TTC549 (cell line): ENCODE data around the gene FANCD2OS.
"Not testable (repeated sequence)": the region's sequence is repeated elsewhere in the genome, so short reads cannot be mapped to it uniquely, and the experiment has no call there.

Source experiments
- FAIRE-seq: peaks from 2 replicates; lab custom pipeline; 2012; peaks lifted over from hg19 to GRCh38; lab: Jason Lieb, UNC

The FANCD2OS gene

DNA sequence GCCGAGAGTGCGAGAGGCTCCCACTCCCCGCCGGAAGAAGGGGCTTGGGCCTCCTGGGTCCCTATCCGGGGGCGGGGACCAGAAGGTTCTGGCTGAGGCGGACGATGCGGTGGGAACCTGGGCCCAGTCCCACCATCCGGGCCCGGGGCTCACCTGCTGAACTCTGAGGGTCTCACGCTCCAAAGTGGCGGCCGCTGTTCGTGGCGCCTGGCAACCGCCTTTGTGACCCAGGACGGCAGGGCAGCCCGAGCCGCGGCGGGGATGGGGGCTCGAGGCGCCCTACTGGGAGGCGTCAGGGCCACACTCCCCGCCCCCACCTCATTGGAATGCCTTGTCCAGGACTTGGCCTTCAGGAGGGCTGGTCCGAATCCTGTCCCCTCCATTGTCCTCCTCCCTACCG lies at the start of gene FANCD2OS:
Gene FANCD2OS (minus strand): TSS at position 165 of the 400 bp plus-strand sequence. CDS start 3,481 bp downstream, outside the sequence.
- no peak for FAIRE-seq

GRCh38 chr3:10157031-10157430 lies 49.0 kb upstream of the FANCD2OS start:
- FAIRE-seq: no peak

DNA sequence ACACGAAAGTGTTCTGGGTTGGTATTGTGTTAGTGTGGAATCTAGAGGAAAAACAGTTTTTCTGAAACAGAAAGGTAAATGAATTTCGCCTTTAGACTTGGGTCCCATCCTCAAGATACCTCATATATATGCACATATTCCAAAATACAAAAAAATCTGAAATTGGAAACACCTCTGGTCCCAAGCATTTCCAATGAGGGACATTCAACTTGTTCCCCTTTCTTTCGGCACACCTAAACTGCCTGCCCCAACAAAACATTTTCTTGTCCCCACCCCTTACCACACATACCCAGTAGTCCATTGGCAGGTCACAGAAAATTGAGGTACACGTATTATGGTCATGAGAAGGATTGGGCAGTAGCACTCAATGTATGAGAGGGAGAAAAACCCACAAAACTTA lies 47.6 kb upstream of the FANCD2OS start:
- FAIRE-seq: no peak

GRCh38 chr3:10155123-10155472 lies 47.0 kb upstream of the FANCD2OS start:
- no peak for FAIRE-seq

- no peak for FAIRE-seq
Observed at GRCh38 chr3:10154335-10155122, 46.5 kb upstream of the FANCD2OS start.

DNA sequence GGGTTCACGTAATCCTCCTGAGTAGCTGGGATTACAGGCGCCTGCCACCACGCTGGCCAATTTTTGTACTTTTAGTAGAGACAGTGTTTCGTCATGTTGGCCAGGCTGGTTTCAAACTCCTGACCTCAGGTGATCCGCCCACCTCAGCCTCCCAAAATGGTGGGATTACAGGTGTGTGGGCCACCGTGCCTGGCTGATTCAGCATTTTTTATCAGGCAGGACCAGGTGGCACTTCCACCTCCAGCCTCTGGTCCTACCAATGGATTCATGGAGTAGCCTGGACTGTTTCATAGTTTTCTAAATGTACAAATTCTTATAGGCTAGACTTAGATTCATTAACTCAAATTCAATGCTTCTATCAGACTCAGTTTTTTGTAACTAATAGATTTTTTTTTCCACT lies 42.9 kb upstream of the FANCD2OS start:
- FAIRE-seq: no peak

DNA sequence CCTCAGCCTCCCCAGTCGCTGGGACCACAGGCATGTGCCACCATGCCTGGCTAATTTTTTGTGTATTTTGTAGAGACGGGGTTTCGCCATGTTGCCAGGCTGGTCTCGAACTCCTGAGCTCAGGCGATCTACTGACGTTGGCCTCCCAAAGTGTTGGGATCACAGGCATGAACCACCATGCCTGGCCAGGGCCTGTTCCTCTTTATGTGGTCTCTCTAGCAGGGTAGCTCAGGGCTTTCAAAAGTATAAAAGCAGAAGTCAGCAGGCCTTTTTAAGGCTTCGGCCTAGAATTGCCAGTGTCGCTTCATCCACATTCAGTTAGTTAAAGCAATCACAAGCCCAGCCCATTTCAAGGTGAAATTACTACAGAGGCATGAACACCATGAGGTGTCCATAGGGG lies 41.2 kb upstream of the FANCD2OS start:
- FAIRE-seq: no peak

DNA sequence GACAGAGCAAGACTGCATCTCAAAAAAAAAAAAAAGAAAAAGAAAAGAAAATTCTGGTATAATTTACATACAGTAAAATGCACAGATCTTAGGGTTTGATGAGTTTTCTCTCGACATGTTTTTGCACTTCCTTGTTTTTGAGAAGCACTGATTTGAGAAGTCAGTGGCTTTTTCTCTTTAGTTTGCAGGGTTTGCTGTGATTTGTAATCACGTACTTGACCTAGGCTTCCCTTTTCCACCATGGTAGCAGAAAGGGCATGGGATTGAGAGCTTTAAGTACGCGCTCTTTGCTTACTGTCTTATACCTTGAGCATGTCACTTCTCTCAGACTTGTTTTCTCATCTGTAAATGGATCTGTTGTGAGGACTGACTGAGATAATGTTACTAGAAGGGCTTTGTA lies 37.6 kb upstream of the FANCD2OS start:
- FAIRE-seq: no peak

- FAIRE-seq: no peak
Observed at GRCh38 chr3:10142707-10143560, 34.9 kb upstream of the FANCD2OS start.

DNA sequence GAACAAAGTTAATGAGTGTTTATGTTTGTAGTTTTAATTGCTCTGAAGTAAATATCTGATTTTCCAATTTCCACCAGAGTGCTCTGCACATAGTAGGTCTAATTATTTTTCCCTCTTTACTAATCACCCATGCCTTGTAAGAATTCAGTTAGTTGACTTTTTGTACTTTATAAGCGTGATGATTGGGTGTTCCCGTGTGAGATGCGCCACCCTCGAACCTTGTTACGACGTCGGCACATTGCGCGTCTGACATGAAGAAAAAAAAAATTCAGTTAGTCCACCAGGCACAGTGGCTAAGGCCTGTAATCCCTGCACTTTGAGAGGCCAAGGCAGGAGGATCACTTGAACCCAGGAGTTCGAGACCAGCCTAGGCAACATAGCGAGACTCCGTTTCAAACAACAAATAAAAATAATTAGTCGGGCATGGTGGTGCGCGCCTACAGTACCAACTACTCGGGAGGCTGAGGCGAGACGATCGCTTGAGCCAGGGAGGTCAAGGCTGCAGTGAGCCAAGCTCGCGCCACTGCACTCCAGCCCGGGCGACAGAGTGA lies 33.0 kb upstream of the FANCD2OS start:
- FAIRE-seq: no peak

GRCh38 chr3:10137178-10137577 lies 29.1 kb upstream of the FANCD2OS start:
- no peak for FAIRE-seq

- no peak for FAIRE-seq
Observed at GRCh38 chr3:10136426-10137005, 28.5 kb upstream of the FANCD2OS start.

GRCh38 chr3:10135872-10136271 lies 27.8 kb upstream of the FANCD2OS start:
- FAIRE-seq: not testable (repeated sequence)

DNA sequence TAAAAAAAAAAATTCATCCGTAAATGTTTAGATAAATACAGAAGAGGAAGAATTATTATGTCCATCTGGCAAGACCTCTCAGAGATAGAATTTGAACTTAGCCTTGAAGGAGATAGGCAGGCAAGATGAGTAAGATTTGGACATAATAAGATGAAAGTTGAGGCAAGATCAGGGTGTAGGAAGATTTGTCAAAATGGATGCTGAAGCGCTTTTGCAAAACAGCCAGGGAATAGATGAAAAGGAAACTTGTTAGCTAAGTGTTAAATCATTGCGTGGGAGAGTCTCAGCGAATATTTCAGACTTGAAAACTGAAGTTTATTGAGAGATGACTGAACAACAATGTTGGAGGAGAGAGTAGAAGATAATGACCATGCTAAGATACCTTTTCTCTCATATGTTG lies 14.7 kb upstream of the FANCD2OS start:
- no peak for FAIRE-seq

DNA sequence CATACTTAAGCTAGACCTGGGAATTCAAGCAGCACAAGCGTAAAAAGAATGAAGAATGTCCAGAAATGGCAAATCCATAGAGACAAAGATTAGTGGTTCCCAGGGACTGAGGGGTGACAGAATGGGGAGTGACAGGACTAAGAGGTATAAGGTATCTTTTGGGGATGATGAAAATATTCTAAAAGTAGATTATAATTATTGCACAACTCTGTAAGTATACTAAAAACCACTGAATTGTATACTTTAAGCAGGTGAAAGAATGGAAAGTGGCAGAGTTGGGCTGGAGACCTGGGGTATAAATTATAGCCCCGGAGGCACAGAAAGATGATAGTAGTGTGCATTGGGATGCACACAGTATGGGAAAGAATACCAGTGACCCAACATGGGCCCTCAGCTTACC lies 13.0 kb upstream of the FANCD2OS start:
- no peak for FAIRE-seq

GRCh38 chr3:10119376-10119775 lies 11.3 kb upstream of the FANCD2OS start:
- FAIRE-seq: no peak

DNA sequence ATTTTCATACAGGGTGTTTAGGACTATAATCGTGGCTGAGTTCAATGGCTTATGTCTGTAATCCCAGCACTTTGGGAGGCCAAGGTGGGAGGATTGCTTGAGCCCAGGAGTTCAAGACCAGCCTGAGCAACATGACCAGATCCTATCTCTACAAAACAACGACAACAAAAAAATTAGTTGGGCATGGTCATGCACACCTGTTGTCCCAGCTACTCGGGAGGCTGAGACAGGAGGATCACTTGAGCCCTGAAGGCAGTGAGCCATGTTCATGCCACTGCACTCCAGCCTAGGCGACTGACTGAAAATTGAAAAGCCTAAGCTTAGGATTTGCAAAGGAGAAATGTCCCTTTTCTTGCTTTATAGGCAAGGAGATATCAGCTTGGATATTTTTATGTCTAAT lies 8.9 kb upstream of the FANCD2OS start:
- no peak for FAIRE-seq

GRCh38 chr3:10116138-10116460 lies 8.0 kb upstream of the FANCD2OS start:
- no peak for FAIRE-seq

DNA sequence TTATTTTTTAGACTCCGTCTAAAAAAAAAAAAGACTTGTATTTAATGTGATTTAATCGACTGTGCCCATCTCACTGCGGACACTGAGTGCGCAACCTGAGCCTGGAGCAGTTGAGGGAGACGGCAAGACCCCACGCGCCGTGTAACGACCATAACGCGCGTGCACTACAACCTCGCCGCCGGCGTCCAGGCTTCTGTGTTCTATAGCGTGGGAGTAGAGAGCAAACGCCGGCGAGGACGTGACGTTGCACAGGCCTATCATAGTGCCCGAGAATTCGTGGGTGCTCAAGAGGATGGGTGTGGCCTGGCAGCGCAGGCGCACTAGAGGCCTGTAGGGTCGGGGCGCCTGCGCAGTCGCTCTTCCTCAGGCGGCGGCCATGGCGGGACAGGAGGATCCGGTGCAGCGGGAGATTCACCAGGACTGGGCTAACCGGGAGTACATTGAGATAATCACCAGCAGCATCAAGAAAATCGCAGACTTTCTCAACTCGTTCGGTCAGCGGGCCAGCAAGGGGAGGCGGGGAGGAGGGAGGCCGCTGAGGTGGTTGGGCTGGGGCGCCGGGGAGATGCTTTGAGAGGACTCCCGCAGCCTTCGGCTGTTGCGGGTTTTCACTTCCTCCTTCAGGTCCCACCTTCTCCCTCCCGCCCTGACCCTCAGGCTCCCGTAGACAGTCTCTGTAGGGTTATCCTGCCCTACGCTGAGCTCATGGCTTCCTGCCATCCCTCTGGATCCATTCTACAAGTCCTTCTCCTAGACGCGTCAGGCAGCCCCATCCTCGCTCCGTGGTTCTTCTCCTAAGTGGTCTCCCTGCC lies 7.5 kb upstream of the FANCD2OS start, which contains the start of gene BRK1:
Gene BRK1 (plus strand): TSS at position 350 of the 812 bp plus-strand sequence. CDS start 27 bp downstream, at position 377.
- peak; percentile 93 for FAIRE-seq

GRCh38 chr3:10106919-10107318 lies 1.1 kb downstream of the FANCD2OS start:
- FAIRE-seq: no peak

GRCh38 chr3:10099041-10099440 lies 9.0 kb downstream of the FANCD2OS start:
- FAIRE-seq: no peak

GRCh38 chr3:10093678-10094077 lies 14.4 kb downstream of the FANCD2OS start:
- no peak for FAIRE-seq
